Type B pancreatic cell (in vitro differentiated cells): ENCODE results near the gene AGBL5. TPM values are rescaled to one million over a fixed set of nuclear protein-coding genes. Genes with fewer than 3 reads are reported as not detected.

Experiments
- DNase-seq: peaks from one replicate; pipeline ENCODE4 v3.0.0; 2021; ENCODE audit warnings: mixed read lengths; ENCODE audit not compliant: unreplicated experiment; ENCODE audit errors: extremely low spot score
- H3K27ac Mint-ChIP-seq: 2 replicates; pipeline ENCODE4 v1.8.0; 2021; ENCODE audit warnings: mild to moderate bottlenecking, mixed read lengths
- H3K27me3 Mint-ChIP-seq: 2 replicates; pipeline ENCODE4 v1.8.0; 2021; ENCODE audit warnings: mixed read lengths
- H3K36me3 Mint-ChIP-seq: 2 replicates; pipeline ENCODE4 v1.8.0; 2021; ENCODE audit warnings: mixed read lengths
- H3K4me1 Mint-ChIP-seq: one replicate; pipeline ENCODE4 v1.8.0; 2021; ENCODE audit warnings: mixed read lengths; ENCODE audit not compliant: unreplicated experiment
- H3K4me3 Mint-ChIP-seq: 2 replicates; pipeline ENCODE4 v1.8.0; 2021; ENCODE audit warnings: mild to moderate bottlenecking, mixed read lengths
- H3K9me3 Mint-ChIP-seq: 2 replicates; pipeline ENCODE4 v1.8.0; 2021; ENCODE audit warnings: mixed read lengths
- total RNA-seq: library from RNA; stranded (reverse); gene quantifications from 2 replicates; pipeline ENCODE4 v1.2.1, GENCODE V29; 2021; ENCODE audit warnings: low replicate concordance
- TF ChIP-seq, protein P1 (sequence below): fragments of 200-600 bp; sonication (generic); conservative IDR thresholded peaks from 2 replicates; pipeline ENCODE4 v1.5.0; 2021; ENCODE audit warnings: antibody characterized with exemption, mild to moderate bottlenecking

AGBL5 gene
- total RNA-seq, 1 donor from 2014 or later = 57.3 TPM

DNA sequence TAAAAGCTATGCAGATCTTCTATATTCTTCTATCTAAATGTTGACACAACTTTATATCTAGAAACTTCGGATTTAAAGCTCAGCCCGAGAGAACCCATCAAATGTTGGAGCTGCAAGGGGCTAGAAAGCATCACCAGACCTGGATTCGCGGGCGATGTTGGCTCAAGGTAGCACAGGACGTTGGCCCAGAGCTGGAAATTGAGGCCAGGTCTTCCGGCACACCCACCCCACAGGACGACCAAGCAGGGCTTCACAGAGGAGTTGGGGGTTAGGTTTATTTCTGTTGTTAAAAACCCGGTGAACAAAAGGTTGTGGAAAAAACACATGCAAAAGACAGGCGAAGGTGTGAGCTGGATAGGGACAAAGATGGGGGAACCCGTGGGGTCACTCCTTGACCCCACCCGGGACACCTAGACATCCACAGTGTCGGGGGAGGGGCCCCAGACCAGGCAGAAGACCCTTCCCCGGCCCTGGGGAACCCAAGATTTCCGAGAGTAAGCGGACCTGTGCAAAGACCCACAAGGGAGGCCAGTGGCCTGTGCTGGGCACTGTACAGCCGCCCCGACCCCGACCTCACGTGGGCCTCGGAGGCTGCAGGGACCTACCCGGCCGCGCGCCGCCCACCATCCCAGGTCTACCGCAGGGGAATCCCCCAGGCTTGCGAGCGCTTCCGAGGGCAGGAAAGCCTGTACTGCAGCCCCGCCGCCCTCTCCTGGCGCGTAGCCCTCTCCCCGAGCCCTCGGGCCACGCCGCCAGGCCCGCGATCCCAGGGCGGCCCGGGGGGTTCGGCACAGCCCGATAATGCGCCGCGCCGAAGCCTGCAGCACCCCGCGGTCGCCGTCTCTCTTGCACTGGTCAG lies 1.8 kb upstream of the AGBL5 start:
- peak overlapping the region; percentile 99 for H3K4me3 Mint-ChIP-seq
- H3K36me3 Mint-ChIP-seq = peaks cover 19% of the 10 kb centered on the region
- TF ChIP-seq, protein P1, sequence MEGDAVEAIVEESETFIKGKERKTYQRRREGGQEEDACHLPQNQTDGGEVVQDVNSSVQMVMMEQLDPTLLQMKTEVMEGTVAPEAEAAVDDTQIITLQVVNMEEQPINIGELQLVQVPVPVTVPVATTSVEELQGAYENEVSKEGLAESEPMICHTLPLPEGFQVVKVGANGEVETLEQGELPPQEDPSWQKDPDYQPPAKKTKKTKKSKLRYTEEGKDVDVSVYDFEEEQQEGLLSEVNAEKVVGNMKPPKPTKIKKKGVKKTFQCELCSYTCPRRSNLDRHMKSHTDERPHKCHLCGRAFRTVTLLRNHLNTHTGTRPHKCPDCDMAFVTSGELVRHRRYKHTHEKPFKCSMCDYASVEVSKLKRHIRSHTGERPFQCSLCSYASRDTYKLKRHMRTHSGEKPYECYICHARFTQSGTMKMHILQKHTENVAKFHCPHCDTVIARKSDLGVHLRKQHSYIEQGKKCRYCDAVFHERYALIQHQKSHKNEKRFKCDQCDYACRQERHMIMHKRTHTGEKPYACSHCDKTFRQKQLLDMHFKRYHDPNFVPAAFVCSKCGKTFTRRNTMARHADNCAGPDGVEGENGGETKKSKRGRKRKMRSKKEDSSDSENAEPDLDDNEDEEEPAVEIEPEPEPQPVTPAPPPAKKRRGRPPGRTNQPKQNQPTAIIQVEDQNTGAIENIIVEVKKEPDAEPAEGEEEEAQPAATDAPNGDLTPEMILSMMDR = no peak
- peaks cover 14% of the 10 kb centered on the region for H3K27me3 Mint-ChIP-seq
- H3K9me3 Mint-ChIP-seq = peaks cover 7% of the 10 kb centered on the region
- H3K27ac Mint-ChIP-seq = peak overlapping the region; percentile 99
- peaks cover 23% of the 10 kb centered on the region for H3K4me1 Mint-ChIP-seq
- no peak for DNase-seq

DNA sequence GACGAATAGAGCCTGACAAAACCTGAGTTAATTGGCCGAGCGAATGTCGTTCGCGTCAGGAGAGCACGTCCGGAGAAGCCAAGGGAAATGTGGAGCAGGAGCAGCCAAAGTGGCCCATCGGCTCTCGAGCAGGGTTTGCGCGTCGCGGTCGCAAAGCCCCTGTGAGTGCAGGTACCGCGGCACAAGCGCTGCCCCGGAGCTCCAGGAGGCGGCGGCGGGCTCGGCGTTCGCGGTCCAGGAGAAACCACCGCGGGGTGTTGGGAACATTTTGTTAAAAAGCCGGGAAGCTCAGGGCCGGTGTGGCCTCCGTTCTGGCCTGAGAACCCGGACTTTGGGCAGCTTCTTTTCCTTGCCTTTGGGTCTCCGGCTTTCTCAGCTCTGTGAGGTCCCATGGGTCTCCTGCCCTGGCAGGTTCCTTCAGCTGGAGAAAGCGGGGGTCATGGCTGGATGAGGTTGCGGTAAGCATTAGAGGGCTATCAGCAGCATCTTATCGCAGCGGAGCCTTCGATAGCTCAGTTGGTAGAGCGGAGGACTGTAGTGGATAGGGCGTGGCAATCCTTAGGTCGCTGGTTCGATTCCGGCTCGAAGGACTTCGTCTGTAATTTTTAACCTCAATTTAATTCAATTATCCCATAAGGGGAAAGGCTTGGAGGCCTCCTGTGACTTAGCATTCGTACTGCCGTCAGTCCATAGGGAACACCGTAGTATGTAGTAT lies 1.0 kb upstream of the AGBL5 start:
- peak; percentile 94 for DNase-seq
- H3K27me3 Mint-ChIP-seq = peaks cover 14% of the 10 kb centered on the region
- H3K4me1 Mint-ChIP-seq = peaks cover 23% of the 10 kb centered on the region
- TF ChIP-seq, protein P1 = peak; percentile 71
- peaks cover 7% of the 10 kb centered on the region for H3K9me3 Mint-ChIP-seq
- H3K27ac Mint-ChIP-seq = peak overlapping the region; percentile 99
- peaks cover 22% of the 10 kb centered on the region for H3K36me3 Mint-ChIP-seq
- peak overlapping the region; percentile 99 for H3K4me3 Mint-ChIP-seq

DNA sequence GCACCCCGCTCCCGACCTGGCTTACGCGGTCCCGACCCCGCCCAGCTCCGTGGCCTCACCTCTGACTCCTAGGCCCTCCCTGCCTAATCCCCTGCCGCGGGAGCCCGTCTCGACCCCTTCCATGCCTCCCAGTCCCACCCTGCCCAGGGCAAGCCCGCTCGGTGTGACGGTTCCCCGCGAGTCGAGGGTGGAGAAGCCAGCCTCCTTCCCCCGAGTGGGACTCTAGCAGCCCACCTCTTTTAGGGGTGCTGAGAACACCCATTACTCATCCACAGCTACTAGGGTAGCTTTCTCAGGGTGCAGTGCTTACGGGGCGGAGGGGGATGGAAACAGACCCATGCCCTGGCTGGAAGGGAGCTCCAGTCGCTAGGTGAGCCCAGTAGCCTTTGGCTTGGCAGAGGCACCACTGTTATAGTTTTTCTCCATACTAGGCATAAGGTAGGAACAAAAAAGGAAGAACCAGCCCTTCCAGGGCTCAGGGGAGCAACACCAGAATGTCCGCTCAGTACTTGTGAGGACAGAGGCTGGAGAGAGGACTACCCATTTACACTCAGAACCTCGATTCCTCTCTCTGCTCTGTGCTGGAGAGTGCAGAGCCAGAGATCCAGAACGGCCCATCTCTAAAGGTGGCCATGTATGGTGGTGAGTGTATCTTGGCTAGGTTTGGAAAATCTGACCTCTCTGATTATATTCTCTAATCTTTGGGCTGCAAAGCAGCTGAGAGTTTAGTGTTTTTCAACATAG lies 606 bp downstream of the AGBL5 start:
- Mint-ChIP-seq H3K4me3 (peak overlapping the region; percentile 99), H3K4me1 (peaks cover 23% of the 10 kb centered on the region), H3K36me3 (peaks cover 22% of the 10 kb centered on the region), H3K27me3 (peaks cover 14% of the 10 kb centered on the region), H3K9me3 (peaks cover 7% of the 10 kb centered on the region), H3K27ac (peak overlapping the region; percentile 88)
- no peak for DNase-seq
- TF ChIP-seq, protein P1 = no peak

DNA sequence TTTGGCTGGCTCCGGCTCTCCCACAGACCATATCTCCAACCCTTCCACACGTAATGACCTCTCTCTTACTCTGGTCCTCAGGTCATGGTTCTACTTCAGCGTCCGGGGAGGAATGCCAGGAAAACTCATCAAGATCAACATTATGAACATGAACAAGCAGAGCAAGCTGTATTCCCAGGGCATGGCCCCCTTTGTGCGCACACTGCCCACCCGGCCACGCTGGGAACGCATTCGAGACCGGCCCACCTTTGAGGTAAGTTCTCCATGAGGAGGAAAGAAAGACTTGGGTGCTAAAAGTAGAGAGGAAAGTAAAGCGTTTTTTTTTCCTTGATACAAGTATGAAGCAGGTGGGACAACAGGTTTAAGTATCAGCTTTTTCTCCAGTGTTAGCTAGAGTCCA lies 1.9 kb downstream of the AGBL5 start:
- H3K27me3 Mint-ChIP-seq = peaks cover 14% of the 10 kb centered on the region
- H3K9me3 Mint-ChIP-seq = peaks cover 7% of the 10 kb centered on the region
- peaks cover 22% of the 10 kb centered on the region for H3K36me3 Mint-ChIP-seq
- peaks cover 23% of the 10 kb centered on the region for H3K4me1 Mint-ChIP-seq
- H3K4me3 Mint-ChIP-seq = peak overlapping the region; percentile 99
- DNase-seq = no peak
- H3K27ac Mint-ChIP-seq = peak overlapping the region; percentile 57
- TF ChIP-seq, protein P1 = no peak

DNA sequence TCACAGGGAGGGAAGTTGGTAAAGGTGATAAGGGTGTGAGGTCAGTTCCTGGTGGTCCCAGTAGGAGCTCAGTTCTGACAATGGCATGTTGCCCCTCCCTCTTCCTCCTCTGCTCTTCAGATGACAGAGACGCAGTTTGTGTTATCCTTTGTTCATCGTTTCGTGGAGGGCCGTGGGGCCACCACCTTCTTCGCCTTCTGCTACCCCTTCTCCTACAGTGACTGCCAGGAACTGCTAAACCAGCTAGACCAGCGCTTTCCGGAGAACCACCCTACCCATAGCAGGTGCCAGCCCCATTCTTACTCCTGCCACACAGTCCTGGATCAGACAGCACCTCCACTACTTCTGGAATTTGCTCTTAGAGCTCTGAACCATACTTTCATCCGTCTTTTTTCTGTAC lies 2.3 kb downstream of the AGBL5 start:
- H3K27me3 Mint-ChIP-seq = peaks cover 14% of the 10 kb centered on the region
- H3K27ac Mint-ChIP-seq = no peak overlapping the region
- no peak for DNase-seq
- H3K4me3 Mint-ChIP-seq = peak overlapping the region; percentile 22
- H3K4me1 Mint-ChIP-seq = peaks cover 23% of the 10 kb centered on the region
- TF ChIP-seq, protein P1 = no peak
- peaks cover 7% of the 10 kb centered on the region for H3K9me3 Mint-ChIP-seq
- H3K36me3 Mint-ChIP-seq = peaks cover 22% of the 10 kb centered on the region
